HTR-8/SVneo (cell line): ENCODE results near the gene CMBL.
"Not testable (repeated sequence)": the region's sequence is repeated elsewhere in the genome, so short reads cannot be mapped to it uniquely, and the experiment has no call there.

ENCODE experiments used
- DNase-seq: peaks from one replicate; pipeline ENCODE4 v3.0.0; 2011; ENCODE audit warnings: low spot score, mixed read lengths; ENCODE audit not compliant: insufficient read length
- FAIRE-seq: peaks from 2 replicates; lab custom pipeline; 2011; peaks lifted over from hg19 to GRCh38; lab: Jason Lieb, UNC

The CMBL gene

GRCh38 chr5:10307206-10308148 lies at the start of gene CMBL:
Gene CMBL, minus strand, starts transcription at chr5:10307902. Its CDS starts 17,140 bp downstream, at chr5:10290762.
- DNase-seq (peak; percentile 49), FAIRE-seq (peak; percentile 42)

DNA sequence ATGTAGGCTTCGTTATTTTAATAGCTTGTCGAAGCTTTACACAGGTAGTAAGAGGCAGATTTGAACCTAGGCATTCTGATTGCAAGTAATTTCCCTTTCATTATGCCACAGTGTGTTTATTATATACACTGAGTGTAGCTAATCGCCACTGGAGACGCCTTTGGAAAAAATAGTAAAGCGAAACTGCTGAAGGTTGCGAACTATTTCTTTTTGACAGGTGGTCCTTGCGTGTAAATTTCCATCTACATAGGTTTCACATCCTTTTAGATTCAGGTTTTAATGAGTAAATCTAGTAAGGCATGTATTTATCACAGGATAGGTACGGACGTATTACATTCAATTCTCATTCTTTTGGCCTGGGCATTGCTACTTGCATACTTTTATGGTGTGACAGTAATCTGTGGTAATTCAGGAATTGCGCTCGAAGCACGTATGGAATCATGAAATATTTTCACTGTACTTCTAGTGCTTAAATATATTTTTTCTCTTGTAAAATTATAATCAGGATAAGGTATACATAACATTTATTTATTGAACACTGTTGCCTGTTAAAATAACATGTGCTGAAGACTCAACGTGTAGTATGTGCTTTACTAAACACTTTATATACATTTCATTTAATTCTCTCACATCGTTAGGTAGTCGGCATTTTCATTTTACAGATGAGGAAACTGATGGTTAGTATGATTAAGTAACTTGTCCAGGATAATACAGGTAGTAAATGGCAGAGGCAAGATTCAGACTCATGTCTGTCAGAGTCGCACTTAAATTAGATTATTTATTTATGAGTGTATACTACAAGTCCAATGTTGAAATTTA lies 47.6 kb upstream of the CMBL start:
- FAIRE-seq (peak; percentile 31), DNase-seq (no peak)

DNA sequence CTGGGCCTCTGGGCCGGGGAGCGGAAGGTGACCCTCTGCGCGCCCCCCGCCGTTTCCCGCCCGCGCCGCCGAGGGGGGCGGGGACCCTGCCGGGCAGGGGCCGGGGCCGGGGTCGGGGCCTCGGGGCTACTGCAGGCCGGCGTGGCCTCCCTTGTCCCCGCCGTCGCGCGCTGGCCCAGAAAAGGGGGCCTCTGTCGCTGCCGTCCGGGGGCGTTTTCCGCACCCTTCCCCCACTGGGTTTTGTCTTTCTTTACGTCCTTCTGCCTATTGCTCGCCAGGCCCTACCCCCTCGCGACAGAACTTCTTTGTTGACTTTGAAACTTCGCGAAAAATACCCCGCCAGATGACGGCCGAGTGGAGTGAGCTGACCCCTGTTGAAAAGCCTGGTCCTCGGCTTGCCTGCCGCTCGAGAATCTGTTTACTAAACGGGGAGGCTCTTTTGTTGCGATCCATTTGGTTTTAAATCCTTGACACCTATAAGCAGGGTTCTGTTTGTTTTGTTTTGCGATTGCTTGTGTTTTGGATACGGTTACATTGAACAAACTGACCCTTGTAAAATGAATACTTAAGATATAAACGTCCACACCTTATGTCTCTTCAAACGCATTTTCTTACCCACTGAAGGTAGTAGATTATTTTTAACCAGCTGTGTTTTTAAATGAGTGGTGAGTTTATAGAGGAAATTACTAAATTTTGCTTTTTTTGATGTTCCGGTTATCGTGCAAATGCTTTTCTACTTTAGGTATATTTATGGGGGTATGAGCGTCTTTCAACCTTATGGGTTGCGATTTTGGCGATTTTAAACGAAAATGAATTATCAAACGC lies 46.6 kb upstream of the CMBL start:
- FAIRE-seq (no peak), DNase-seq (no peak)

DNA sequence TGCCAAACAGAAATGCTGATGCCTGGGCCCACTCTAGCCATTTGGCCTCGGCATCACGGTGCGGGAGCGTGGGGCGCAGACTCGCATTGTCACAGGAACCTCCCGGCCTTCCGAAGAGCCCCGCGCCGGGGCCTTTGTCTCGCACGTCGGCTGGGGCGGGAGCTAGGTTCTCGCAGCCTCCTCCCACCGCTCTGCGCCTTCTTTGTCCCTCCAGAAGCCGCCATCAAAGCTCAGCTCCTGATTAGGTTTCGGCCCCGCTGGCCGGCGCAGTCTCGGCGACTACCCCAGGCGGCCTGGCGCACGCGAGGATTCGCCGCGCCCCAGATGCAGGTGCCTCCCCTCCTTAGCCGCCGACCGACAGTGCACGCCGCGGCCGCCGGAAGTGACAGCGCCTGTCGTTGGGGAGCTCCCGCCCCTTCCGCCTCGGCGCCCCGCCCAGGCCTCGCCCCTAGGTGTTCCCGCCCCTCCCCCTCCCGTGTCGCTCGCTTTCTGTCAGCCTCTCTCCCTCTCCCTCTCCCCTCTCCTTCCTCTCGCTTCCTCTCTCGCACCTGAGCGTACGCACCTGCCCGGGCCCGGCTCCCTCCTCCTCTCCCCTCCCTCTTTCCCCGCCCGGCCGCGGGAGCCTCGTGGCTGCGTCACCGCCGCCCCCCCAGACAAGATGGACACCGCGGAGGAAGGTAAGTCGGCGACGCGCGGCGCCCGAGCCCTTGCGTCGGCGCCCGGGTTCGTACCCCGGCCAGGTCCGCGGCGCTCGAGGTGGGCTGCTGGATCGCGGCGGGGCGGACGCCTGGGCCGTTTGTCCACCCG lies 45.7 kb upstream of the CMBL start, which contains the start of gene MARCHF6:
Gene MARCHF6 (plus strand): TSS at position 455 of the 807 bp plus-strand sequence. CDS start 204 bp downstream, at position 659.
- FAIRE-seq (peak; percentile 97), DNase-seq (peak; percentile 95)

GRCh38 chr5:10352430-10353240 lies 44.9 kb upstream of the CMBL start:
- FAIRE-seq (no peak), DNase-seq (no peak)

- FAIRE-seq (no peak), DNase-seq (no peak)
Observed at GRCh38 chr5:10351919-10352318, 44.2 kb upstream of the CMBL start.

GRCh38 chr5:10351199-10351905 lies 43.6 kb upstream of the CMBL start:
- FAIRE-seq = peak; percentile 80
- no peak for DNase-seq

GRCh38 chr5:10348258-10348657 lies 40.6 kb upstream of the CMBL start:
- peak; percentile 28 for FAIRE-seq
- DNase-seq = no peak

DNA sequence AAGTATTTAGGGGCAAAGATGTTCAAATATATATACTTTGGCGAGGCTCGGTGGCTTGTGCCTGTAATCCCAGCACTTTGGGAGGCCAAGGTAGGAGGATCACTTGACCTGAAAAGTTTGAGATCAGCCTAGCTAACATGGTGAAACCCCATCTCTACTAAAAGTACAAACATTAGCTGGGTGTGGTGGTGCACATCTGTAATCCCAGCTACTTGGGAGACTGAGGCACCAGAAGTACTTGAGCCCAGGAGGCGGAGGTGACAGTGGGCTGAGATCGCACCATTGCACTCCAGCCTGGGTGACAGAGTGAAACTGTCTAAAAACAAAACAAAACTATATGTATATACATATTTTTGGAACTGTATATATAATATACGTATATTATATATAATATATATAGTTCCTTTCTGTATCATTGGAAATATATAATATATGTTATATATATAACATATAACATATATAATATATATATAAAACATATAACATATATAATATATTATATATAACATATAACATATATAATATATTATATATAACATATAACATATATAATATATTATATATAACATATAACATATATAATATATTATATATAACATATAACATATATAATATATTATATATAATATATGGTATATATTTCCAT lies 36.9 kb upstream of the CMBL start:
- FAIRE-seq = not testable (repeated sequence)

DNA sequence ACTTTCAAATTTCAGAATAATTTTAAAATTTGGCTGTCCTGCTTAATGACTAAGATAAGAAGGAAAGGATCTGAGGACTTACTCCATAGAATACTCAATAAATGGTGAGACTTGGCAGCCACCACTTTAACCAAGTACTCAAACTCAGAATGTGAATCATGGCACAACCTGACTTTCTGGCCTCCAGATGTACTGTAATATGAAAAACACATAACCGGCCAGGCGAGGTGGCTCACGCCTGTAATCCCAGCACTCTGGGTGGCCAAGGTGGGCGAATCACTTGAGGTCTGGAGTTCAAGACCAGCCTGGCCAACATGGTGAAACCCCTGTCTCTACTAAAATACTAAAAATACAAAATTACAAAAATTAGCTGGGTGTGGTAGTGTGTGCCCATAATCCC lies 35.8 kb upstream of the CMBL start:
- DNase-seq = no peak
- no peak for FAIRE-seq

More for the DNA sequence above, 36.9 kb upstream of the CMBL start:
- DNase-seq = not testable (repeated sequence)

GRCh38 chr5:10339958-10340357 lies 32.3 kb upstream of the CMBL start:
- FAIRE-seq (no peak), DNase-seq (no peak)

- no peak for FAIRE-seq
- no peak for DNase-seq
Observed at GRCh38 chr5:10339058-10339811, 31.5 kb upstream of the CMBL start.

DNA sequence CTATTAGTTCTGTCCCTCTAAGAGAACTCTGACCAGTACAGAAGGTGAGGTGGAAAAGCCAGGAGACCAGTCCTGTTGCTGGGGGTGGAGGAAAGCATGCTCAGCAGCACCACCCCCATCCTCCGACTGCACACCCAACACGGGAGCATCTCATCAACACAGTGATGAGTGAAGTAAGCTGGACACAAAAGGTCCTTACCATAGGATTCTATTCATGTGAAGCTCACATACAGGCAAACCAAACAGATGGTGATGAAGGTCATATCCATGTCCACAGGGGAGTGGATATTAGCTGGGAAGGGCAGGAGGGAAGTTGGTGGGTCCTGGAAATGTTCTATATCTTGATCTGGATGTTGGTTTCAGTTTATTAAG lies 31.0 kb upstream of the CMBL start:
- DNase-seq (no peak), FAIRE-seq (no peak)

DNA sequence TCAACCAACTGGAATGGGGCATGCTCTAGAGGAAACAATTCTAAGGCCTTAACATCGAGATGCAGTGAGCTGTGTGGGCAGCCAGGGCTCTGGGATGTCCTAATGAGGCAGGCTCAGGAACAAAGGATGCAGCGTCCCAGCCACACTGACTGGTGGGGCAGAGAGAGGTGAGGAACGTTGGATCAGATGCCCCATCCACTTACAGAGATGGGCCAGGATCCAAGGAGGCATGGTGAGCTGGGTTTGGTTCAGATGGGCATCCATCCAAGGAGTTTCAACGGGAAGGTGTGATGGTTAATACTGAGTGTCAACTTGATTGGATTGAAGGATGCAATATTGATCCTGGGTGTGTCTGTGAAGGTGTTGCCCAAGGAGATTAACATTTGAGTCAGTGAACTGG lies 30.3 kb upstream of the CMBL start:
- no peak for FAIRE-seq
- DNase-seq = no peak

DNA sequence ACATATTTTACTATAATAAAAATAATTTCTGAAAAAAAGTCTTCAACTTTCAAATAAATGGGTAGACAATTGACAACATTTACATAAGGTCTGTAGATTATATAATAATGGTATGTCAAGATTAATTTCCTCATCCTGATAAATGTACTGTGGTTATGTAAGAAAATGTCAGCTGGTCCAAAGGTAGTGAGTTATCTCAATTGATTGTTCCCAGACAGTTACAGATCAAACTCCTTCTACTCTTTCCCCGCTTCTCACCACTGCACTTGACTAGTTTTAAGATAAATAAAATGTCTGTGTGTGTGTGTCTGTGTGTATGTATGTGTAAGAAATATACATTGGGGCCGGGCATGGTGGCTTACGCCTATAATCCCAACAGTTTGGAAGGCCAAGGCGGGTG lies 29.4 kb upstream of the CMBL start:
- FAIRE-seq = no peak

GRCh38 chr5:10335711-10336470 lies 28.2 kb upstream of the CMBL start:
- FAIRE-seq = no peak
- DNase-seq = no peak

More for the DNA sequence above, 29.4 kb upstream of the CMBL start:
- DNase-seq = no peak
